HUES48 (cell line): Measurements from ENCODE around the gene RHBDL1.

Source experiments
- H3K27ac ChIP-seq: one replicate; pipeline ENCODE4 v1.7.0; 2013; ENCODE audit warnings: low read depth, low read length, inconsistent platforms
- H3K27me3 ChIP-seq: 2 replicates; pipeline ENCODE4 v1.6.1; 2013; ENCODE audit warnings: mild to moderate bottlenecking, low read length; ENCODE audit not compliant: control insufficient read depth, insufficient read depth
- H3K36me3 ChIP-seq: 2 replicates; pipeline ENCODE4 v1.6.1; 2013; ENCODE audit warnings: low read length; ENCODE audit not compliant: control insufficient read depth, insufficient read depth
- H3K4me1 ChIP-seq: 2 replicates; pipeline ENCODE4 v1.6.1; 2013; ENCODE audit warnings: mild to moderate bottlenecking, low read length; ENCODE audit not compliant: control insufficient read depth, insufficient read depth
- H3K4me3 ChIP-seq: 2 replicates; pipeline ENCODE4 v1.5.1; 2013; ENCODE audit warnings: mild to moderate bottlenecking, low read depth, low read length
- H3K9ac ChIP-seq: 2 replicates; pipeline ENCODE4 v1.6.1; 2013; ENCODE audit warnings: mild to moderate bottlenecking, low read depth, low read length, moderate library complexity
- H3K9me3 ChIP-seq: 2 replicates; pipeline ENCODE4 v1.6.1; 2013; ENCODE audit warnings: low read length; ENCODE audit not compliant: control insufficient read depth, insufficient read depth

Gene RHBDL1

DNA sequence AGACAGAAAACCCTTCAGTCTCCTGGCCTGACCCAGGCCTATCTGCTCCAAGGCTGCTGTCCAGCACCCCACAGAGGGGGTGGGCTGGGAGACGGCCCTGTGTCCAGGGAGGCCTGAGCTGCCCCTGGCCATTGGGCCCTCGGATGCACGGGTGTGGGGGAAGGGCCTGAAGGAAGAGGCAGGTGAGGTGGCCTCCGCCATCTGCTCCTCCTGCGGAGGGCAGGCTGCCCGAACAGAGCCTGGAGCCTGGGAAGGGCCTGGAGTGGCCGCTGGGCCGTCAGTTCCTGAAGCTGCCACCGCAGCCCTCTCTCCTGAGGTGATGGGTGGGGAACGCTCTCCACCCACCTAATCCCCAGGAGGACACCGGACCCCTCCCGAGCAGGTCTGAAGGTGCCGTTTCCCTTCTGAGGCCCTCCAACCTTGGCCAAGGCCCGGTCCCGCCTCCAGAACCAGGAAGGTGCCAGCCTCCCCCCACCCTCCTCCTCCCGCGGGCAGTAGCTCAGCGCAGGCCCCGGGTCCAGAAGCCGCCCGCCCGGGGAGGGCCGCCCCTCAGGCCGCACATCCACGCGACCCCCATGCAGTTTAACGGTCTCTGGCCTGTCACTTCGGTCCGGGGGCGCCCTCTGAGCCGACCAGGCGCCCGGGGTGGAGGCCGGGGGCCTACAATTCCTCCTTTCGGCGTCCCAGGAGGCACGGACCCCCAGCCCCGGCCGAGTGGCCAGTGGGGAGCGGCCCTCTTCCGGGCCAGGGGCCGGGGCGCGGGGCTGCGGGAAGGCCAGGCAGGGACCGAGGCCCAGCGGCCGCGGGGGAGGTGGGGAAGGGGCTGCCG lies 29.3 kb downstream of the RHBDL1 start:
- Histone ChIP-seq H3K27ac (no peak overlapping the region), H3K4me1 (no peaks in the 10 kb centered on the region; the same call in 1 of the 2 replicates), H3K4me3 (peak overlapping the region; percentile 35; the same call in 1 of the 2 replicates), H3K36me3 (no peaks in the 10 kb centered on the region), H3K9ac (no peak overlapping the region), H3K9me3 (no peaks in the 10 kb centered on the region), H3K27me3 (peaks cover 95% of the 10 kb centered on the region)

DNA sequence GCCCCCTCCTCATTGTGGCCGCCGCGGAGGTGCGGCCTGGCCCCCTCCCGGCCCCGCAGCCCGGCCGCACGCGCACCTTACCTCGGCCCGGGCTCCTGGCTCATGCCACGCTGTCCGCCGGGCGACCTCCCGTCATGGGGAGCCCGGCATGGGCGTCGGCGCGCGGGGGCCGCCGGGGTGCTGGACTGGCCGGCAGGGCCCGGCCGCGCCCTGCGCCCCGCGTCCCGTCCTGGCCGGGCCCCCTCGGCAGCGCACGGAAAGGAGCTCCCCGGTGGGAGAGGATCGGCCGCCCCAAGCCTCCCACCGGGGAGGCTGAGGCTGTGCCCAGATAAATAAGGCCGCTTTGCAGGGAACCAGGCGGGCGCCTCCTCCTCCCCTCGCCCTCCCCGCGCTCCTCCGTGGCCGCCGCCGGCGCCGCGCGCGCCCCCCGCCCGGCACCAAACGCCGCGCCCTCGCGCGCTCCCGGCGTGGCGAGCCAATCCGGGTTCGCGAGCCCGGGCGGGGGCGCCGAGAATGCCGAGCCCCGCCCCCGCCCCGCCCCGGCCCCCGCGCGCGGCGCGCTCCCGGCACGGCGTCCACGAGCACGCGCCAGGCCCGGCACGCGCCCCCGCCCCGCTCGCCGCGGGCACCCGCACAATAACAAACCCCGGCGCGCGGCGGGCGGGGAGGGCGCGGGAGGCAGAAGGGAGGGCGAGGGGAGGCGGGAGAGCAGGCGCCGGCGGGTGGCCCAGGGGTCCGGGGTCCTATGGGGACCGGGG lies 30.1 kb downstream of the RHBDL1 start, which contains the start of gene FBXL16:
TSS of gene FBXL16 (minus strand) at position 371 of the 758 bp plus-strand sequence. CDS start 8,396 bp downstream, outside the sequence.
- no peak within 1 kb of the TSS for H3K27ac ChIP-seq
- no peaks in the 10 kb centered on the region for H3K9me3 ChIP-seq
- no peak within 1 kb of the TSS for H3K9ac ChIP-seq
- H3K36me3 ChIP-seq: no peaks in the 10 kb centered on the region
- peaks cover 2% of the 10 kb centered on the region; the same call in 1 of the 2 replicates for H3K4me1 ChIP-seq
- peak within 1 kb of the TSS; percentile 57 for H3K4me3 ChIP-seq
- peaks cover 87% of the 10 kb centered on the region for H3K27me3 ChIP-seq

DNA sequence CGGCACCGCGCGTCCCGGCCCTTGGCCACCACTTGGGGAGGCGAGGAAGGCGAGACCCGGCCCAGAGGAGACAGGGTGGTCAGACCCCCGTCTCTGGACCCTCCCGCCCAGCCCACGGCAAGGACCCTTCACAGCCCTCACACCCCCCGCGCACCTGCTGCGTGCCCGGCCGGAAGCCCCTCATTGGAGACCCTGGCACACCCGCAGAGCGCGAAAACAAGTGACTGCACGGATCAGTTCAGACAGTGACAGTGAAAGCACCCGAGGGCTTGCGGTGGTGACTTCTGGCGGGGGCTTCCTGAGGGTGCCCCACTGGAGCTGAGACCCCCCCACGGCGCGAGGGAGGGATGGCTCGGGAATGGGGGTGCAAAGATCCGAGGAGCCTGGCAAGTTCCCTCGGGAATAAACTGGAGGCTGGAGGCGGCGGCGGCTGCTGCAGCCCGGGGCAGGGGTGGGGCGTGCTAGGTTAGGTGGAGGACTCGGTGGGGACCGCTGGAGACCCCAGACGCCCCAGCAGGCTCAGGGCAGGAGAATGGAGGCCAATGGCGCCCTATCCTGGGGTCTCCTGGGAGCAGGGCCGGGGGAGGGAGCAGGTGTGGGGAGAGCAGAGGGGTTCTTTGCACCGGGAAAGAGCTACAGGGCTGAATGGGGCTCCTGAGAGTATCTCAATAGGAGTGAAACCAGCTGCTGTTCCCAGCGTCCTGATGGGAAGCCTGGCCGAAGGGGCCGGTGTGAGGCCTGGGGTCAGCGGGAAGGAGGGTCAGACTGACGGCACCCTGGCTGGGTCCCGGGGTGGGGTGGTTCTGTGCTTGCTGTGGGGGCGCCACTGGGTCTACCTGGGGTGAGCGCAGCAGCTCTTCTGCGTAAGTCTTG lies 31.0 kb downstream of the RHBDL1 start:
- peak overlapping the region; percentile 49 for H3K4me3 ChIP-seq
- H3K4me1 ChIP-seq: peaks cover 2% of the 10 kb centered on the region; the same call in 1 of the 2 replicates
- no peak overlapping the region for H3K27ac ChIP-seq
- H3K27me3 ChIP-seq: peaks cover 79% of the 10 kb centered on the region
- no peak overlapping the region for H3K9ac ChIP-seq
- H3K36me3 ChIP-seq: no peaks in the 10 kb centered on the region
- no peaks in the 10 kb centered on the region for H3K9me3 ChIP-seq

DNA sequence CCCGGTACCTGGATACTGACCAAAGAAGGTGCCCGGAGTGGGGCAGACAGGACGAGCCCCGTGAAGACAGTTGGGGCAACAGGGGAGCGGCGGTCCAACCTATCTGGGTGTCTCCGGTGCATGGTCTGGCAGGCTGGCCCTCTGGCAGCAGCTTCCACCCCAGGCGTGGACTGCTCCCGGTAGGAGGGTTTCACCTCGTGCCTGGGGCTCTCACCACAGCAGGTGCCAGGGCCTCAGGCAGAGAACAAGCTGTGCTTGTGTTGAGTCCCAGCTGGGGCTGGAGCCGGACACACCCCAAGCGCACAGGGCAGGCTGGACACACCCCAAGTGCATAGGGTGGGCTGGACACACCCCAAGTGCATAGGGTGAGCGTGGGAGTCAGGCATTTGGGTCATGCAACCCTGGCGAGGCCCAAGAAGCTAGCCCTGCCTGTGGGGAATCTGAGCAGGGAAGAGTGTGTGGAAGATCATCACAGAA lies 31.6 kb downstream of the RHBDL1 start:
- H3K4me3 ChIP-seq: peak overlapping the region; percentile 49; the same call in 1 of the 2 replicates
- no peak overlapping the region for H3K27ac ChIP-seq
- H3K9me3 ChIP-seq: no peaks in the 10 kb centered on the region
- no peak overlapping the region for H3K9ac ChIP-seq
- no peaks in the 10 kb centered on the region for H3K36me3 ChIP-seq
- peaks cover 72% of the 10 kb centered on the region for H3K27me3 ChIP-seq
- H3K4me1 ChIP-seq: peaks cover 2% of the 10 kb centered on the region; the same call in 1 of the 2 replicates

DNA sequence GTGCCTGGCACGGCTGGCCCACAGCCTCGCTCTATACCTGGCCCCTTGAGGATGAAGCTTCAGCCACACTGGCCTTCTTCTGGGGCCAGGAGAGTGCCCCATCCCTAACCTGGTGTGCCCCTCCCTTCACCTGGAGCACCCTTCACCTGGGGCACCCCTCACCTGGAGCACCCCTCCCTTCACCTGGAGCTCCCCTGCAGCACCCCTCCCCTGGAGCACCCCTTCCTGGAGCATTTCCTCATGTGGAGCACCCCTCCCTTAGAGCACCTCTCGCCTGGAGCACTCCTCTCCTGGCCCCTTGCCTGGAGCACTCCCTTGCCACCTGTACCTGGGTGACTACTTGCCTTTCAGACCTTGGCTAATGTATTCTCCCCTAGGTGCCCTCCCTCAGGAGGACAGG lies 32.5 kb downstream of the RHBDL1 start:
- H3K4me3 ChIP-seq: no peak overlapping the region
- H3K9me3 ChIP-seq: no peaks in the 10 kb centered on the region
- H3K36me3 ChIP-seq: no peaks in the 10 kb centered on the region
- H3K4me1 ChIP-seq: peaks cover 2% of the 10 kb centered on the region; the same call in 1 of the 2 replicates
- no peak overlapping the region for H3K9ac ChIP-seq
- no peak overlapping the region for H3K27ac ChIP-seq
- H3K27me3 ChIP-seq: peaks cover 63% of the 10 kb centered on the region

DNA sequence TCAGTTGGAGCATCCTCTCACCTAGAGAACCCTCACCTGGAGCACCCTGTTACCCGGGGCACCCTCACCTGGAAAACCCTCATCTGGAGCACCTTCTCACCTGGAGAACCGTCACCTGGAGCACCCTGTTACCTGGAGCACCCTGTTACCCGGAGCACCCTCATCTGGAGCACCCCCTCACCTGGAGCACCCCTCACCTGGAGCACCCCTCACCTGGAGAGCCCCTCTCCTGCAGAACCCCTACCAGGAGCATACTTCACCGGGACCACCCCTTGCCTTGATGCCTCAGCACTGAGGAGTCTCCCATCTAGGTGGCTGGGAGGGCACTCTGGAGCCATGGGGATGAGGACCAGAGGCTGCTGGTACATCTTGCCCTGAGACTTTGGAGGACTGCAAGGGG lies 33.5 kb downstream of the RHBDL1 start:
- H3K27ac ChIP-seq: no peak overlapping the region

DNA sequence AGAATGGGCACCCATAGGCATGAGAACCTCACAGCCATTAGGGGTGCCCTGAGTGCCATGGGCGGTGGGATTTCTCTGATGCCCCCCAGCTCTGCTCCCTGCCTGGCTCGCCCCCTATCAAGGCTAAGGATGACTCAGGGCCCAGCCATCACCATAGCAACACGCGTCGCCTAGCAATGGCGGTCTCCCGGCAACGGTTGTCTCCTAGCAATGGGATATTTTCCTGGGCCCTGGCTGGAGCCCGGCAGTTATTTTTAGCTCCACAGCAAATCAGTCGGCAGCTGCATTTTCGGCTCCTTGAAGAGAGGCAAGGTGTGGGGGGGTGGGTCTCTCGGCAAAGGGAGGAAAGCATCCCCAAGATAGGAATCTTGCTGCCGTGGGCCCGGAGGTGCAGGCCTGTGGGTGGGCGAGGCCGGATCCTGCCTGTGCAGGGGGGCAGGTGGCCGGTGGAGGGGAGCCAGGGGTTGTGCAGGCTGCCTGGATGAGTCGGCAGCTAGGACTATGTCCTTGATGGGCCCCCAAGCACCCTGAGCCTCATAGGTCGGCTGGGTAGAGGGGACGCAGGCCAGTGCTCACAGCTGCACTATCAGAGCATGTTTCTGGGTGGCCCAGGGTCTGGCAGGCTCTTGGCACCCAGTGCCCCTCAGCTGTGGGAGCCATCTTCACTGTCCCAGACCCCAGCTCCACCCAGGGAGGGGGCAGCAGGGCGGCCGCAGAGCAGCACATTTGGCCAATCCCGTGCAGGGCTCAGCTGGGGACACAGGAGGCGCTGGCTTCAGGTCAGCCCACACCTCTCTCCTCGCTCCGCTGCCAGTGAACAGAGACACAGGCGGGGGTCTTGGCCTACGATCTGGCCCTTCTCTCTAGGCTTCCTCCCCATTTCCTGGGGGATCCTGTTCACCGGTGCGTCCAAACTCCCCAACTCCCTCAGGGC lies 34.4 kb downstream of the RHBDL1 start:
- no peak overlapping the region for H3K27ac ChIP-seq
- no peak overlapping the region for H3K4me3 ChIP-seq

More for the DNA sequence above, 33.5 kb downstream of the RHBDL1 start:
- H3K4me3 ChIP-seq: no peak overlapping the region
- no peak overlapping the region for H3K9ac ChIP-seq
- H3K4me1 ChIP-seq: peaks cover 2% of the 10 kb centered on the region; the same call in 1 of the 2 replicates
- no peaks in the 10 kb centered on the region for H3K9me3 ChIP-seq
- H3K27me3 ChIP-seq: peaks cover 58% of the 10 kb centered on the region
- H3K36me3 ChIP-seq: no peaks in the 10 kb centered on the region

DNA sequence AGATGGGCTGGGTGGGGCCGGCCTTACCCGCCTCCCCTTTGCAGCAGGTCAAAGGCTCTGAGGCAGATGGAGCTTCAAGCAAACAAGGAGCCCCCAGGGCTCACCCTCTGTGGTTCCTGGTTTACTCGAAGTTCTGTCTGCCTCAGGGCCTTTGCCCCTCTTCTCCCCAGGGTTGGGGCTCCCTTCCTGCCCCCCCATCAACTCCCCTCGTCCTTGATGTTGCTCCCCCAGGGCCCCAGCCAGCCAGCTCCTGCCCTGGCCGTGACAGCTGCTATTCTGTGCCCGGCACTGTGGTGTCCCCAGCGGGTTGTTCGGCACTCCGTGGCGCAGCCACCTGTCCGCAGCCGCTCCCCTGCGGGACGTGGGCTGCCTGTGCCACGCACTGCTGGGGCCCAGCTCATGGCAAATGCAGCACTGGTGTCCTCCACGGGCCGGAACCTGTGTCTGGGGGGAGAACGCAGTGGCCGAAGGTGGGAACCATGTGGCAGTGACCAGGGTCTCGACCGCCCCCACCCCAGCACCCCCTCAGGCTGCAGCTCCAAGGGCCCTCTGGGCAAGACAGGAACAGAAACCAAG lies 35.1 kb downstream of the RHBDL1 start:
- Histone ChIP-seq H3K36me3 (no peaks in the 10 kb centered on the region), H3K4me3 (no peak overlapping the region), H3K9me3 (no peaks in the 10 kb centered on the region), H3K9ac (no peak overlapping the region), H3K27ac (no peak overlapping the region), H3K4me1 (peaks cover 2% of the 10 kb centered on the region; the same call in 1 of the 2 replicates), H3K27me3 (peaks cover 53% of the 10 kb centered on the region)

More for the DNA sequence above, 34.4 kb downstream of the RHBDL1 start:
- no peak overlapping the region for H3K9ac ChIP-seq
- H3K9me3 ChIP-seq: no peaks in the 10 kb centered on the region
- H3K36me3 ChIP-seq: no peaks in the 10 kb centered on the region
- peaks cover 55% of the 10 kb centered on the region for H3K27me3 ChIP-seq
- H3K4me1 ChIP-seq: peaks cover 2% of the 10 kb centered on the region; the same call in 1 of the 2 replicates

DNA sequence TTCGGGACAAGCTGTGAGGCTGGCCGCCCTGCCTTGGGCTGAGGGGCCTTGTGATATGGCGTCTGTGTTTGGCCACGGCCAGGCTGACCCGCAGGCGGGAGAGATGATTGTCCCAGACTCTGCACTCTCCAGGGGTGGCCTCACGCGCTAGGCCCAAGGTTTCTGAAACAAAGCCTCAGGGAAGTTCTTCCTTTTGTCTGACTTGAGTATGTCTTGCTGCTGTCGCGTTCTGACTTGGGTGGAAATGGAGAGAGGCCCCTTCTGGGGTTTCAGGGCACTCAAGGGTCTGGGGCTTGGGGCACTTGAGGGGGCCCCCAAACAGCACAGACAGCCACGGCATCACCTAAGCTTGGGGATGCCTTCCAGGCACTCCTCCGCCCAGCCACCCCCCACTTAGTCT lies 35.6 kb downstream of the RHBDL1 start:
- H3K27ac ChIP-seq: no peak overlapping the region
- peaks cover 56% of the 10 kb centered on the region for H3K27me3 ChIP-seq
- H3K4me3 ChIP-seq: no peak overlapping the region
- peaks cover 6% of the 10 kb centered on the region; the same call in 1 of the 2 replicates for H3K4me1 ChIP-seq
- no peaks in the 10 kb centered on the region for H3K9me3 ChIP-seq
- H3K9ac ChIP-seq: no peak overlapping the region
- no peaks in the 10 kb centered on the region for H3K36me3 ChIP-seq
